Ovary (tissue), 9 donors: ENCODE measurements around the gene FKBP2. TPM values are rescaled to one million over a fixed set of nuclear protein-coding genes. Genes with fewer than 3 reads are reported as not detected.

Experiments
- DNase-seq, 5 donors: peaks; one replicate each; pipeline ENCODE4 v3.0.0-alpha.2; 2019 to 2020
- H3K27ac ChIP-seq, 2 donors: fragments of 200-600 bp; one replicate each; pipeline versions ENCODE4 v1.5.1 to v1.8.0; 2019 to 2022
- H3K27me3 ChIP-seq: fragments of 200-600 bp; one replicate; pipeline ENCODE4 v1.8.0; 2022
- H3K36me3 ChIP-seq: fragments of 200-600 bp; sonication (generic); one replicate; pipeline ENCODE4 v1.5.1; 2019
- H3K4me1 ChIP-seq: one replicate; pipeline ENCODE4 v1.8.1; 2013; ENCODE audit warnings: mild to moderate bottlenecking, moderate library complexity; ENCODE audit not compliant: insufficient read depth
- H3K4me3 ChIP-seq: fragments of 200-600 bp; sonication (generic); one replicate; pipeline ENCODE4 v1.5.1; 2017
- H3K9me3 ChIP-seq, 2 donors: fragments of 200-600 bp in 1 of 2; sonication (generic) in 1 of 2; one replicate each; pipeline versions ENCODE4 v1.5.1 to v1.8.1; 2013 to 2019; ENCODE audit warnings: mild to moderate bottlenecking in 1 of 2, moderate library complexity in 1 of 2
- CTCF ChIP-seq, 3 donors: fragments of 450-650 bp in 2 of 3; fragments of 200-600 bp in 1 of 3; IDR thresholded peaks; one replicate each; pipeline versions ENCODE4 v1.5.1 to v1.8.0; 2016 to 2022; ENCODE audit warnings: antibody characterized with exemption in 3 of 3, mild to moderate bottlenecking in 1 of 3
- EP300 ChIP-seq: sonication (generic); formaldehyde crosslinking; IDR thresholded peaks from one replicate; pipeline ENCODE4 v1.6.1; 2017; ENCODE audit warnings: antibody characterized with exemption
- POLR2A ChIP-seq: fragments of 450-650 bp; IDR thresholded peaks from one replicate; pipeline ENCODE4 v1.6.1; 2017; ENCODE audit warnings: antibody characterized with exemption, mild to moderate bottlenecking, moderate library complexity
- WGBS, 3 donors: extraction: QIAGEN DNeasy Blood & Tissue Kit in 1 of 3; methylation state at CpG; one replicate each; pipeline versions ENCODE4 v1.1.5 to v1.1.7; 2013 to 2017; 5-methylcytosine and 5-hydroxymethylcytosine counted together
- intact Hi-C, 4 donors: fragments of 100-400 bp; cut with DNase I; formaldehyde crosslinking; loops; one replicate each; pipeline versions ENCODE4 v1.11.0 to v1.15.1; 2022 to 2023
- polyA plus RNA-seq, 2 donors: library from polyadenylated mRNA; stranded (reverse); fragments of 200-250 nt in 1 of 2; fragments of 350-450 nt in 1 of 2; fragmentation: Illumina TruSeq in 1 of 2; extraction: RNeasy Lipid Tissue Mini Kit (QIAGEN cat#74804) in 1 of 2; gene quantifications; one replicate each; pipeline ENCODE4 v1.2.3, GENCODE V29; 2013 to 2014
- total RNA-seq, 7 donors: library from RNA; depleted of rRNA in 2 of 7; stranded (reverse); fragments of >200 nt in 2 of 7; fragmentation: NEBNext Ultra II Directional in 3 of 7; extraction: Animal tissue kit (Norgen Biotek cat#: 25700) in 3 of 7; gene quantifications; one replicate each; pipeline versions ENCODE4 v1.1.0 to v1.2.4, GENCODE V29; 2016 to 2023
- donor health status: DM: no; HTN: no; CAD: no; lungs with moderate emphysema.
- donor health status: DM: no; HTN: no; CAD: no.
- donor health status: Bipolar disorder and iron deficiency.
- donor health status: DM: yes; HTN: yes; CAD: no.
- donor health status: DM: no; HTN: no; CAD: no.
- donor health status: DM: yes; HTN: yes; CAD: no.

The FKBP2 gene
- total and polyA plus RNA-seq, 9 donors, result 25.1 to 132 (median 49.5) TPM

DNA sequence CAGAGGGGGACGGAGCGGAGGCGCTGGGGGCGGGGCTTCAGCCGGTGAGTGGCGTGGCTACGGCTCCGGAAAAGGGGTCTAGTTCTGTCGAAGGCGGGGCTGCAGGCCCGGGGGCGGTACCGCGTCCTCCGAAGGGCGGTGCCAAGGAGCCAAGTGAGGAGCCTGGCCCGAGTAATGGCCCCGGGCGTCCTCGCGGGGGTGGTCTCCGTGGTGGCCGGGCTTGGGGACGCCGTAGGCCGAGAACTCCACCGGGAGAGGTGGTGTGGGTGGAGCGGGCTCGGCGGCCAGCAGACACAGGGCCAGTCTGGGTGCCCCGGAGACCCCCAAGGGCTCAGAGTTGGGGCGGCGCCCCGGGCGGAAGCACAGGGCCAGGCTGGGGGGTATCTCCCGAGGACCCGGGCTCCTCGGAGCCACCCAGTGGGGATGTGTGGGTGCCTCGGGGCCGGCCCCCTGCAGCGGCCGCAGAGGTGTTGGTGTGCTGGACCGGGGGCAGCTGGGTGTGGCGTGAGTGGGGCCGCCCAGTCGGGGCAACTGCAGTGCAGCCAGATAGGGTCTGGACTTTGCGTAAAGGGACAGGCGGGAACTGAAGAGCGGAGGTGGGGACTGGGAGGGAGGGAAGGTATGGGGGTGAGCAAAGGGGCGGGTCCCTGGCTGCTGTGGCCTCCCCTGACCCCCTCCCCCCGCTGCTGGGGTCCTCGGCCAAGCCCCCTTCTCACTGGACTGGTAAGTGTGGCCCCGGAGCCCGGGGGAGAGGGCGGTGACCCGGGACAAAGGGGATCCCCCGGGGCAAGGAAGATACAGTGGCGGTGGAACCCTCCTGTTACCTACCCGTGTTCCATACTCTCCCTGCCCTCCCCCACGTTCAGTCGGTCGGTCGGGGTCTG, 838 bp downstream of the FKBP2 start:
- Histone ChIP-seq H3K27me3 (no peaks in the 10 kb centered on the region), H3K9me3 (no peaks in the 10 kb centered on the region), H3K4me1 (peaks cover 14% of the 10 kb centered on the region), H3K36me3 (no peaks in the 10 kb centered on the region), H3K27ac (peak overlapping the region; percentile 39 to 89), H3K4me3 (peak overlapping the region; percentile 96)
- no peak for TF ChIP-seq EP300
- no peak for TF ChIP-seq CTCF (IDR thresholded peaks at IDR 0.05)
- TF ChIP-seq POLR2A, result peak; percentile 51
- 0 to 1% (median 0%) methylated on average over 56 to 63 of the region's 63 CpGs for WGBS, 3 donors
- DNase-seq, result peak in 4 of 5 donors; percentile 70 to 100 (median 90)
- intact Hi-C loops, result loop anchor here in 1 of 4 donors (1.0 to 5.0 kb wide), 2 partner anchors 29 to 66 kb away; partner anchors contain the start of gene ESRRA

DNA sequence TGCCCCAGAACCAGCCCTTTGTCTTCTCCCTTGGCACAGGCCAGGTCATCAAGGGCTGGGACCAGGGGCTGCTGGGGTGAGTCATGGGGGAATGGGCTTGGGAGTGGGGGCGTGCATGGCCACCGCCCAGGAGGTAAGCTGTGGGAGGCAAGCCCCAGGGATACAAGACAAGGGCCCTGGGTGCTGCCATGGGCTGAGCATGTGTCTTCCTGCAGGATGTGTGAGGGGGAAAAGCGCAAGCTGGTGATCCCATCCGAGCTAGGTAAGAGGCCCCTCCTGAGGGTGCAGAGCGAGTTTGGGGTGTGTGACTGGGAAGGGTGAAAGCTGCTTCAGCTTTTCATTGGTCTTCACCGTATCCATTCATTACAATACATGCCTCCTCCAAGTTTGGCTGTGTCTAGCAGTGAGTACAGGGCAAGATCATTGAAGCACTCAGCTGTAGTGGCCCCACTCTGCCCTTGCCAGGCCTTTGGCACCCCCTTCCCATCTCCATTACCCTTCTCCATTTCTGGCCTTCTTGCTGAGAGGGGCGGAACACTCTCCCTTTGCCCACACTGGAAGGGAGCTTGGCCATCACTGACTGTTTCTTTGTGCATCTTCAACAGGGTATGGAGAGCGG, 2.5 kb downstream of the FKBP2 start:
- intact Hi-C loops, result loop anchor here in 1 of 4 donors (5.0 kb wide), 1 partner anchor 64 kb away; the partner anchor contains the start of gene ESRRA
- H3K27ac ChIP-seq, result no peak overlapping the region
- H3K36me3 ChIP-seq, result no peaks in the 10 kb centered on the region
- no peak overlapping the region for H3K4me3 ChIP-seq
- H3K9me3 ChIP-seq, result no peaks in the 10 kb centered on the region
- no peak for TF ChIP-seq CTCF (IDR thresholded peaks at IDR 0.05)
- TF ChIP-seq EP300, result no peak
- TF ChIP-seq POLR2A, result no peak
- DNase-seq, result no peak
- WGBS, 3 donors, result 76 to 82% (median 81%) methylated on average over 8 of the region's 8 CpGs
- H3K27me3 ChIP-seq, result no peaks in the 10 kb centered on the region
- H3K4me1 ChIP-seq, result peaks cover 14% of the 10 kb centered on the region

- intact Hi-C loops, result loop anchor here in 1 of 4 donors (5.0 kb wide), 1 partner anchor 63 kb away; the partner anchor contains the start of gene ESRRA
- TF ChIP-seq EP300 (no peak), CTCF (IDR thresholded peaks at IDR 0.05) (no peak), POLR2A (no peak)
- Histone ChIP-seq H3K27me3 (no peaks in the 10 kb centered on the region), H3K9me3 (no peaks in the 10 kb centered on the region), H3K4me1 (peaks cover 14% of the 10 kb centered on the region), H3K36me3 (no peaks in the 10 kb centered on the region), H3K27ac (no peak overlapping the region), H3K4me3 (no peak overlapping the region)
- 43 to 58% (median 49%) methylated on average over 5 of the region's 5 CpGs for WGBS, 3 donors
- no peak for DNase-seq
Observed at GRCh38 chr11:64244107-64244506, 3.2 kb downstream of the FKBP2 start.

- peaks cover 14% of the 10 kb centered on the region for H3K4me1 ChIP-seq
- intact Hi-C loops, result loop anchor here in 1 of 4 donors (5.0 kb wide), 1 partner anchor 62 kb away; the partner anchor contains the start of gene ESRRA
- no peak for DNase-seq
- H3K27me3 ChIP-seq, result no peaks in the 10 kb centered on the region
- TF ChIP-seq POLR2A (no peak), EP300 (no peak), CTCF (IDR thresholded peaks at IDR 0.05) (no peak)
- 14 to 21% (median 18%) methylated on average over 5 to 6 of the region's 6 CpGs for WGBS, 3 donors
- H3K4me3 ChIP-seq, result no peak overlapping the region
- H3K36me3 ChIP-seq, result no peaks in the 10 kb centered on the region
- H3K27ac ChIP-seq, result peak overlapping the region; percentile 41 to 60
- no peaks in the 10 kb centered on the region for H3K9me3 ChIP-seq
Observed at GRCh38 chr11:64244966-64245365, 4.1 kb downstream of the FKBP2 start.
